HL-60 (cell line): ENCODE data around the gene MDM4.

ENCODE experiments used
- DNase-seq, 2 experiments: peaks; one replicate each; pipeline ENCODE4 v3.0.0-alpha.2; 2010 to 2020; ENCODE audit warnings: low read depth in 1 of 2, low spot score in 1 of 2
- H3K27ac ChIP-seq: fragments of 250-450 bp; sonication (Bioruptor Pico); replicated peaks from 2 replicates; pipeline ENCODE4 v1.5.1; 2020; ENCODE audit warnings: mild to moderate bottlenecking, moderate library complexity
- H3K27me3 ChIP-seq: fragments of 250-450 bp; sonication (Bioruptor Pico); 2 replicates; pipeline ENCODE4 v1.5.1; 2021; ENCODE audit warnings: mild to moderate bottlenecking, moderate library complexity; ENCODE audit not compliant: insufficient read depth, poor library complexity, severe bottlenecking
- H3K4me3 ChIP-seq: replicated peaks from 2 replicates; pipeline ENCODE4 v1.5.1; 2011; ENCODE audit warnings: mild to moderate bottlenecking, control low read depth, low read length; ENCODE audit not compliant: insufficient read depth
- CTCF ChIP-seq: IDR thresholded peaks from one replicate; pipeline ENCODE4 v1.5.1; 2011; ENCODE audit warnings: low read length, control low read depth, inconsistent platforms; ENCODE audit not compliant: insufficient read depth
- GABPA ChIP-seq: IDR thresholded peaks from 2 replicates; pipeline ENCODE4 v1.6.1; 2012; ENCODE audit warnings: low read depth
- POLR2AphosphoS5 ChIP-seq: IDR thresholded peaks from 2 replicates; pipeline ENCODE4 v1.6.1; 2012; ENCODE audit warnings: low read depth
- REST ChIP-seq: IDR thresholded peaks from 2 replicates; pipeline ENCODE4 v1.6.1; 2012; ENCODE audit warnings: low read depth; ENCODE audit not compliant: insufficient replicate concordance
- SPI1 ChIP-seq: IDR thresholded peaks from 2 replicates; pipeline ENCODE4 v1.6.1; 2012; ENCODE audit warnings: low read depth, mild to moderate bottlenecking, borderline replicate concordance

Gene MDM4

GRCh38 chr1:204563307-204563706, 47.1 kb downstream of the MDM4 start:
- no peaks in the 10 kb centered on the region for H3K27me3 ChIP-seq
- DNase-seq, result no peak
- no peak for TF ChIP-seq REST
- TF ChIP-seq CTCF, result no peak
- TF ChIP-seq SPI1, result no peak
- TF ChIP-seq GABPA, result no peak
- TF ChIP-seq POLR2AphosphoS5, result no peak
- H3K27ac ChIP-seq, result no peak overlapping the region
- H3K4me3 ChIP-seq, result no peak overlapping the region

GRCh38 chr1:204563780-204564179, 47.6 kb downstream of the MDM4 start:
- no peak overlapping the region for H3K27ac ChIP-seq
- H3K27me3 ChIP-seq, result no peaks in the 10 kb centered on the region
- TF ChIP-seq GABPA (no peak), REST (no peak), SPI1 (no peak), POLR2AphosphoS5 (no peak), CTCF (no peak)
- no peak overlapping the region for H3K4me3 ChIP-seq
- no peak for DNase-seq

- no peak for DNase-seq
- Histone ChIP-seq H3K27ac (no peak overlapping the region), H3K4me3 (no peak overlapping the region), H3K27me3 (no peaks in the 10 kb centered on the region)
- TF ChIP-seq CTCF (no peak), REST (no peak), SPI1 (no peak), GABPA (no peak), POLR2AphosphoS5 (no peak)
Observed at GRCh38 chr1:204564835-204565234, 48.6 kb downstream of the MDM4 start.
